Heart left ventricle (tissue), 16 donors: ENCODE data around the gene CCDC68. TPM values are rescaled to one million over a fixed set of nuclear protein-coding genes. Genes with fewer than 3 reads are reported as not detected.
A peak's percentile ranks its signal among the peaks of the same experiment; 100 is the strongest.

Experiments used
- ATAC-seq, 4 donors: fragments of 200-7000 bp; cut with Tn5 transposase; one replicate each; pipeline ENCODE4 v1.9.1; 2020 to 2022; ENCODE audit warnings: moderate library complexity in 4 of 4, mild to moderate bottlenecking in 3 of 4, moderate number of reproducible peaks in 1 of 4
- DNase-seq, 5 donors: peaks; one replicate each; pipeline ENCODE4 v3.0.0-alpha.2; 2020
- H3K27ac ChIP-seq, 12 donors: fragments of 200-600 bp; sonication (generic) in 4 of 12; one replicate each; pipeline versions ENCODE4 v1.5.0 to v1.8.0; 2016 to 2022; ENCODE audit warnings: mild to moderate bottlenecking in 2 of 12
- H3K27me3 ChIP-seq, 9 donors: fragments of 200-600 bp; sonication (generic) in 2 of 9; one replicate each; pipeline versions ENCODE4 v1.5.1 to v1.8.0; 2016 to 2022; ENCODE audit warnings: mild to moderate bottlenecking in 3 of 9
- H3K36me3 ChIP-seq, 9 donors: fragments of 200-600 bp; sonication (generic) in 2 of 9; one replicate each; pipeline versions ENCODE4 v1.5.0 to v1.8.0; 2018 to 2022; ENCODE audit warnings: mild to moderate bottlenecking in 2 of 9
- H3K4me1 ChIP-seq, 12 donors: fragments of 200-600 bp; sonication (generic) in 4 of 12; one replicate each; pipeline versions ENCODE4 v1.5.0 to v1.8.0; 2016 to 2022; ENCODE audit warnings: mild to moderate bottlenecking in 3 of 12
- H3K4me3 ChIP-seq, 12 donors: fragments of 200-600 bp; sonication (generic) in 4 of 12; one replicate each; pipeline versions ENCODE4 v1.5.0 to v1.8.0; 2017 to 2022; ENCODE audit warnings: mild to moderate bottlenecking in 9 of 12, moderate library complexity in 4 of 12
- H3K9me3 ChIP-seq, 12 donors: fragments of 200-600 bp; sonication (generic) in 4 of 12; one replicate each; pipeline versions ENCODE4 v1.5.0 to v1.8.0; 2016 to 2022; ENCODE audit warnings: mild to moderate bottlenecking in 1 of 12
- CTCF ChIP-seq, 12 donors: fragments of 200-600 bp; sonication (generic) in 4 of 12; IDR thresholded peaks; one replicate each; pipeline versions ENCODE4 v1.5.0 to v1.8.0; 2018 to 2022; ENCODE audit warnings: antibody characterized with exemption in 12 of 12, mild to moderate bottlenecking in 5 of 12
- POLR2A ChIP-seq, 2 donors: fragments of 450-650 bp; IDR thresholded peaks; one replicate each; pipeline ENCODE4 v1.6.1; 2017; ENCODE audit warnings: antibody characterized with exemption in 2 of 2, mild to moderate bottlenecking in 2 of 2, moderate library complexity in 2 of 2
- WGBS, 4 donors: extraction: QIAGEN DNeasy Blood & Tissue Kit in 2 of 4; methylation state at CpG; one replicate each; pipeline versions ENCODE4 v1.1.5 to v1.1.7; 2013 to 2018; 5-methylcytosine and 5-hydroxymethylcytosine counted together
- intact Hi-C, 10 donors: fragments of 100-400 bp; cut with DNase I; formaldehyde crosslinking; loops; one replicate each; pipeline versions ENCODE4 v1.11.1 to v1.14.2; 2022
- polyA plus RNA-seq, 2 donors: library from polyadenylated mRNA; stranded (reverse); fragments of 200-250 nt; gene quantifications; one replicate each; pipeline ENCODE4 v1.2.3, GENCODE V29; 2013
- total RNA-seq, 9 donors: library from RNA; depleted of rRNA in 2 of 9; stranded (reverse); fragments of >200 nt in 2 of 9; fragmentation: NEBNext Ultra II Directional in 3 of 9; extraction: Animal tissue kit (Norgen Biotek cat#: 25700) in 3 of 9; gene quantifications; one replicate each; pipeline versions ENCODE4 v1.1.0 to v1.2.4, GENCODE V29; 2016 to 2023
- donor health status: ischemic (EF 13 %, LVEDD 7.1; RV severe dilation, severe dysfunction).
- donor health status: healthy with polysubstance abuse.
- donor health status: DM: no; HTN: yes; CAD: no.
- donor health status: DM: no; HTN: no; CAD: no.
- donor health status: ischemic (EF 25% LVEDD 6.9; RV normal size, moderate dysfunction).
- donor health status: ischemic (EF 25% LVEDD 5.7; RV mildly dilated, moderate dysfunction).
- donor health status: healthy.
- donor health status: DM: yes; HTN: yes; CAD: no.
- donor health status: ischemic (EF 35%, LVEDD 5.7; RV mildly dilated, moderate dysfunction).
- donor health status: nonischemic (EF 11% LVEDD 7.7; RV severe dilation, severe dysfunction).
- donor health status: DM: yes; HTN: yes; CAD: no.
- donor health status: PGD.
- donor health status: ischemic (EF 29% LVEDD 5.4; RV normal size, mild dysfunction).
- donor health status: nonischemic (EF 23%, LVEDD 6.1; RV moderate dilation, normal function).

Gene CCDC68
- total and polyA plus RNA-seq, 11 donors, result 2.0 to 11.6 (median 4.2) TPM

DNA sequence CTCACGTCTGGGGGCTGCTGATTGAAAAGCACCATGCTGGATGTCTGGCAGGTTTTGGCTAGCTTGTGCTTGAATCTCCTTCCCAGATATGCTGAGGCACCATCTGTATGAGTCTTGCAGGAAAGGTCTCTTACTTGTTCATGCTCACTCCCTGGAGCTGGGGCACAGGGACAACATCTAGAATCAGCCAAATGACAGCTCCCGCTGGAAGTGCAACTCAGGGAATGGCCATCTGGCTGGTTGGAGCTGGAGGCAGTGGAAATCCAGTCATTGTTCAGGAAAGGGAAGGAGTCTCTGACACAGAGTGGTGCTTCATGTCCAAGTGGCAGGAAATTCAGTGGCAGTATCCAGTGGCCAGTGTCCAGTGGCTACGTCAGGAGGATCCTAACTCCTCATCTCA is 9.7 kb downstream of the CCDC68 start:
- Histone ChIP-seq H3K27ac (no peak overlapping the region), H3K27me3 (no peaks in the 10 kb centered on the region), H3K4me1 (peaks cover 0 to 25% (median 17%) of the 10 kb centered on the region in 12 donors), H3K4me3 (no peak overlapping the region), H3K9me3 (no peaks in the 10 kb centered on the region), H3K36me3 (no peaks in the 10 kb centered on the region)
- ATAC-seq (no peak), DNase-seq (no peak)
- intact Hi-C loops, result no loop called here
- 59 to 85% (median 76%) methylated on average over 3 of the region's 3 CpGs for WGBS, 4 donors
- no peak for TF ChIP-seq CTCF (IDR thresholded peaks at IDR 0.05)
- TF ChIP-seq POLR2A (IDR thresholded peaks at IDR 0.05), result no peak

DNA sequence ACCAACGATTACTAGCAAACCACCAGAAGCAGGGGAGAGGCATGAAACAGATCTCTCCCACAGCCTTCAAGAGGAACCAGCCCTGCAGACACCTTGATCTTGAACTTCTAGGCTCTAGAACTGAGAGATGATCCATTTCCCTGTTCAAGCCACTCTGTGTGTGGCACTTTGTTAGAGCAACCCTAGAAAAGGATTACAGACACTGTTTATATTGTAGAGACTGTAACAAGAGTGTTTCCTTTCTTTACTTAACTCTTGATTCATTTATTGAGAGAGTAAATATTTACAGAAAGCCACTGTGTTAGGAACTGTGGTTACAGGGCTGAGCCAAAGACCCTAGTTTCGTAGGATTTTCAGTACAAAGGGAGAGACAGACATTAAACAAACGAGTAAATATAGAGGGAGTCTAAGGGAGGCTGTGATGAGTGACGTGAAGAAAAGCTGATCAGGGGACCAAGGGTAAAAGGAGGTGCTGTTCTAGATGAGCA is 10.9 kb downstream of the CCDC68 start:
- no peak overlapping the region for H3K27ac ChIP-seq
- intact Hi-C loops, result no loop called here

GRCh38 chr18:54947091-54947490 is 12.2 kb downstream of the CCDC68 start:
- H3K36me3 ChIP-seq, result no peaks in the 10 kb centered on the region
- no peak overlapping the region for H3K4me3 ChIP-seq
- H3K27me3 ChIP-seq, result no peaks in the 10 kb centered on the region
- H3K9me3 ChIP-seq, result no peaks in the 10 kb centered on the region
- TF ChIP-seq POLR2A (IDR thresholded peaks at IDR 0.05), result no peak
- no peak for TF ChIP-seq CTCF (IDR thresholded peaks at IDR 0.05)
- H3K27ac ChIP-seq, result peak overlapping the region in 9 of 12 donors; percentile 47 to 77 (median 68)
- intact Hi-C loops, result no loop called here
- ATAC-seq, result peak in 2 of 4 donors; percentile 47 to 62
- H3K4me1 ChIP-seq, result peaks cover 0 to 25% (median 17%) of the 10 kb centered on the region in 12 donors
- DNase-seq, result peak in 4 of 5 donors; percentile 27 to 45 (median 32)
- WGBS, 4 donors, result 13 to 50% (median 29%) methylated on average over 1 of the region's 1 CpG

More for the DNA sequence above, 10.9 kb downstream of the CCDC68 start:
- Histone ChIP-seq H3K36me3 (no peaks in the 10 kb centered on the region), H3K27me3 (no peaks in the 10 kb centered on the region), H3K4me1 (peaks cover 0 to 25% (median 17%) of the 10 kb centered on the region in 12 donors), H3K4me3 (no peak overlapping the region), H3K9me3 (no peaks in the 10 kb centered on the region)
- no peak for ATAC-seq
- TF ChIP-seq POLR2A (IDR thresholded peaks at IDR 0.05) (no peak), CTCF (IDR thresholded peaks at IDR 0.05) (no peak)
- WGBS, 4 donors, result 82 to 85% (median 84%) methylated on average over 4 of the region's 4 CpGs
- no peak for DNase-seq

DNA sequence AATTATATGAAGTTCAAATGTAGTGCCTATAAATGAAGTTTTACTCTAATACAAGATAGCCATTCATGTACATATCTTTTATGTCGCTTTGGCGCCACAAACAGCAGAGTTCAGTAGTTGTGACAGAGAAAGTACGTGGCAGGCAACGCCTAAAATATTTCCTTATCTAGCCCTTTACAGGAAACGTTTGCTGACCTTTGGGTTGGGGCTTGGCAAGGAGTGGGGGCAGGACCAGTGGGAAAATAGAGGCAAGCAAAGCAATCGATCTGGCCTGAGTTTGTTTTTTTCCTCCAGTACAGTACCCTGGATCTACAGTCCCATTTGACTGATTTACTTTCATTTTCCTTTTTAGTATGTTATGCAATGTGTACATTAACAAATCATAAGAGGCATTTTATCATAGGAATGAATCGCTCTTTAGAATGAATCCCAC is 13.1 kb downstream of the CCDC68 start:
- peak in 3 of 4 donors; percentile 79 to 91 (median 88) for ATAC-seq
- Histone ChIP-seq H3K27ac (peak overlapping the region; percentile 13 to 77 (median 64)), H3K9me3 (no peaks in the 10 kb centered on the region)

More for the DNA sequence above, 13.1 kb downstream of the CCDC68 start:
- Histone ChIP-seq H3K4me3 (peak overlapping the region in 11 of 12 donors; percentile 24 to 59 (median 47)), H3K4me1 (peaks cover 0 to 25% (median 17%) of the 10 kb centered on the region in 12 donors), H3K36me3 (no peaks in the 10 kb centered on the region), H3K27me3 (no peaks in the 10 kb centered on the region)
- peak in 4 of 5 donors; percentile 32 to 58 (median 40) for DNase-seq
- intact Hi-C loops, result no loop called here
- WGBS, 4 donors, result 3 to 6% (median 3%) methylated on average over 7 of the region's 7 CpGs
- TF ChIP-seq CTCF (IDR thresholded peaks at IDR 0.05) (no peak), POLR2A (IDR thresholded peaks at IDR 0.05) (no peak)
